Mesenchymal stem cell (in vitro differentiated cells and primary cell): Measurements from ENCODE around the gene OR2A14.
"Not testable (repeated sequence)": the region's sequence is repeated elsewhere in the genome, so short reads cannot be mapped to it uniquely, and the experiment has no call there.

Source experiments
- DNase-seq: peaks from one replicate; pipeline ENCODE4 v3.0.0-alpha.2; 2013
- H2AFZ ChIP-seq: one replicate; pipeline ENCODE4 v1.6.1; 2013; ENCODE audit warnings: low read depth, mild to moderate bottlenecking, control low read depth, inconsistent platforms, low read length, moderate library complexity
- H2AK5ac ChIP-seq: 2 replicates; pipeline ENCODE4 v1.6.1; 2013; ENCODE audit warnings: low read length, moderate library complexity, mild to moderate bottlenecking, inconsistent platforms; ENCODE audit not compliant: severe bottlenecking
- H2BK120ac ChIP-seq: one replicate; pipeline ENCODE4 v1.6.1; 2013; ENCODE audit warnings: low read depth, mild to moderate bottlenecking, inconsistent platforms, low read length, moderate library complexity
- H2BK12ac ChIP-seq, 2 experiments: one replicate each; pipeline ENCODE4 v1.6.1; 2013; ENCODE audit warnings: inconsistent platforms in 2 of 2, low read length in 2 of 2, mild to moderate bottlenecking in 2 of 2, moderate library complexity in 2 of 2, control low read depth in 1 of 2
- H2BK15ac ChIP-seq: one replicate; pipeline ENCODE4 v1.6.1; 2013; ENCODE audit warnings: mild to moderate bottlenecking, low read depth, inconsistent platforms; ENCODE audit not compliant: poor library complexity, severe bottlenecking
- H2BK5ac ChIP-seq: 2 replicates; pipeline ENCODE4 v1.6.1; 2013; ENCODE audit warnings: low read depth, mild to moderate bottlenecking, low read length, control low read depth, inconsistent platforms; ENCODE audit not compliant: poor library complexity, severe bottlenecking
- H3K14ac ChIP-seq, 2 experiments: one replicate each; pipeline ENCODE4 v1.6.1; 2013; ENCODE audit warnings: inconsistent platforms in 2 of 2, low read length in 2 of 2, control low read depth in 1 of 2, mild to moderate bottlenecking in 1 of 2, moderate library complexity in 1 of 2
- H3K18ac ChIP-seq, 2 experiments: one replicate each; pipeline ENCODE4 v1.6.1; 2013; ENCODE audit warnings: inconsistent platforms in 2 of 2, low read length in 2 of 2, control low read depth in 1 of 2, low read depth in 1 of 2, mild to moderate bottlenecking in 1 of 2
- H3K23ac ChIP-seq, 2 experiments: one replicate each; pipeline ENCODE4 v1.6.1; 2013; ENCODE audit warnings: inconsistent platforms in 2 of 2, low read length in 2 of 2, mild to moderate bottlenecking in 2 of 2, moderate library complexity in 2 of 2, control low read depth in 1 of 2
- H3K27ac ChIP-seq: 2 replicates; pipeline ENCODE4 v1.5.1; 2013; ENCODE audit warnings: mild to moderate bottlenecking, moderate library complexity, low read length, control low read depth, inconsistent platforms; ENCODE audit not compliant: poor library complexity, severe bottlenecking
- H3K27me3 ChIP-seq, 2 experiments: 2 replicates each; pipeline versions ENCODE4 v1.6.1 to v1.7.0; 2013; ENCODE audit warnings: low read length in 2 of 2, mild to moderate bottlenecking in 2 of 2, moderate library complexity in 2 of 2, control low read depth in 1 of 2, inconsistent platforms in 1 of 2; ENCODE audit not compliant: control insufficient read depth in 1 of 2, insufficient read depth in 1 of 2
- H3K36me3 ChIP-seq, 2 experiments: 2 replicates each; pipeline versions ENCODE4 v1.6.1 to v1.7.0; 2013; ENCODE audit warnings: low read length in 2 of 2, control low read depth in 1 of 2, inconsistent platforms in 1 of 2, low read depth in 1 of 2, mild to moderate bottlenecking in 1 of 2; ENCODE audit not compliant: insufficient read depth in 2 of 2, control insufficient read depth in 1 of 2
- H3K4ac ChIP-seq, 2 experiments: one replicate each; pipeline ENCODE4 v1.6.1; 2013; ENCODE audit warnings: inconsistent platforms in 2 of 2, low read length in 2 of 2, mild to moderate bottlenecking in 2 of 2, moderate library complexity in 2 of 2, control low read depth in 1 of 2, low read depth in 1 of 2
- H3K4me1 ChIP-seq: 2 replicates; pipeline ENCODE4 v1.6.1; 2013; ENCODE audit warnings: low read depth, low read length, control low read depth; ENCODE audit not compliant: control insufficient read depth, insufficient read depth
- H3K4me2 ChIP-seq: 2 replicates; pipeline ENCODE4 v1.6.1; 2013; ENCODE audit warnings: low read length, mild to moderate bottlenecking, inconsistent platforms; ENCODE audit not compliant: poor library complexity, severe bottlenecking
- H3K4me3 ChIP-seq, 2 experiments: 2 replicates each; pipeline versions ENCODE4 v1.5.1 to v1.7.0; 2013; ENCODE audit warnings: low read length in 2 of 2, mild to moderate bottlenecking in 2 of 2, control low read depth in 1 of 2, low read depth in 1 of 2; ENCODE audit not compliant: insufficient read depth in 1 of 2
- H3K79me1 ChIP-seq: replicated peaks from 2 replicates; pipeline ENCODE4 v1.6.1; 2013; ENCODE audit warnings: mild to moderate bottlenecking, control low read depth, low read length, inconsistent platforms; ENCODE audit not compliant: poor library complexity, severe bottlenecking
- H3K9ac ChIP-seq: 2 replicates; pipeline ENCODE4 v1.7.0; 2013; ENCODE audit warnings: mild to moderate bottlenecking, low read length, moderate library complexity
- H3K9me3 ChIP-seq: 2 replicates; pipeline ENCODE4 v1.7.0; 2013; ENCODE audit warnings: mild to moderate bottlenecking, low read length; ENCODE audit not compliant: control insufficient read depth
- H4K8ac ChIP-seq: one replicate; pipeline ENCODE4 v1.6.1; 2013; ENCODE audit warnings: inconsistent platforms, mild to moderate bottlenecking, low read length, moderate library complexity
- H4K91ac ChIP-seq: one replicate; pipeline ENCODE4 v1.6.1; 2013; ENCODE audit warnings: mild to moderate bottlenecking, low read length, inconsistent platforms
- WGBS: methylation state at CpG from one replicate; pipeline ENCODE4 v1.1.7; 2013; ENCODE audit warnings: mixed read lengths; 5-methylcytosine and 5-hydroxymethylcytosine counted together

The OR2A14 gene

GRCh38 chr7:144158861-144159260 is 35.9 kb downstream of the OR2A14 start:
- H4K91ac ChIP-seq, result no peak overlapping the region
- no peak overlapping the region for H3K14ac ChIP-seq
- no peak overlapping the region for H3K27ac ChIP-seq
- H2AK5ac ChIP-seq, result no peak overlapping the region
- no peaks in the 10 kb centered on the region for H3K4me1 ChIP-seq
- no peak overlapping the region for H3K9ac ChIP-seq
- no peaks in the 10 kb centered on the region for H3K36me3 ChIP-seq
- no peaks in the 10 kb centered on the region for H3K79me1 ChIP-seq
- H4K8ac ChIP-seq, result no peak overlapping the region
- H3K27me3 ChIP-seq, result no peaks in the 10 kb centered on the region
- no peak overlapping the region for H2BK15ac ChIP-seq
- DNase-seq, result no peak
- H3K9me3 ChIP-seq, result no peaks in the 10 kb centered on the region
- no peak overlapping the region for H2BK120ac ChIP-seq
- no peak overlapping the region for H2AFZ ChIP-seq
- H3K23ac ChIP-seq, result no peak overlapping the region
- 100% methylated on average over 1 of the region's 1 CpG for WGBS
- no peak overlapping the region for H3K4me2 ChIP-seq
- H2BK12ac ChIP-seq, result no peak overlapping the region
- H2BK5ac ChIP-seq, result no peak overlapping the region
- no peak overlapping the region for H3K4ac ChIP-seq
- no peak overlapping the region for H3K4me3 ChIP-seq
- H3K18ac ChIP-seq, result no peak overlapping the region

- Histone ChIP-seq H3K79me1 (no peaks in the 10 kb centered on the region), H3K27ac (no peak overlapping the region), H4K91ac (no peak overlapping the region), H3K18ac (no peak overlapping the region), H2BK15ac (no peak overlapping the region), H3K4me3 (no peak overlapping the region), H2BK12ac (no peak overlapping the region), H3K36me3 (no peaks in the 10 kb centered on the region), H3K4me1 (no peaks in the 10 kb centered on the region), H2AK5ac (no peak overlapping the region), H3K23ac (no peak overlapping the region), H3K4me2 (no peak overlapping the region), H2BK5ac (no peak overlapping the region), H3K4ac (no peak overlapping the region), H4K8ac (no peak overlapping the region), H2BK120ac (no peak overlapping the region), H3K14ac (no peak overlapping the region), H3K9ac (no peak overlapping the region), H3K27me3 (no peaks in the 10 kb centered on the region), H3K9me3 (no peaks in the 10 kb centered on the region), H2AFZ (no peak overlapping the region)
- 61% methylated on average over 2 of the region's 2 CpGs for WGBS
- no peak for DNase-seq
These were observed 41.8 kb downstream of the OR2A14 start for GRCh38 chr7:144164784-144165183.

- H2AFZ ChIP-seq, H3K4me2 ChIP-seq, H3K36me3 ChIP-seq, H3K9me3 ChIP-seq, H2BK120ac ChIP-seq, H2BK12ac ChIP-seq, H3K27ac ChIP-seq, H3K14ac ChIP-seq, H2BK15ac ChIP-seq, H3K4me1 ChIP-seq, H2AK5ac ChIP-seq, H4K91ac ChIP-seq, H2BK5ac ChIP-seq, H3K4me3 ChIP-seq, H3K23ac ChIP-seq, H3K27me3 ChIP-seq, H4K8ac ChIP-seq, H3K79me1 ChIP-seq, H3K9ac ChIP-seq, DNase-seq, H3K18ac ChIP-seq, H3K4ac ChIP-seq: not testable (repeated sequence)
- WGBS, result 94% methylated on average over 4 of the region's 4 CpGs
These were observed 48.8 kb downstream of the OR2A14 start for GRCh38 chr7:144171594-144172350.

- DNase-seq, result no peak
- Histone ChIP-seq H2BK5ac (no peak overlapping the region), H2AFZ (no peak overlapping the region), H3K4ac (no peak overlapping the region), H3K14ac (no peak overlapping the region), H3K4me2 (no peak overlapping the region), H2AK5ac (no peak overlapping the region), H2BK120ac (no peak overlapping the region), H3K27me3 (no peaks in the 10 kb centered on the region), H3K23ac (no peak overlapping the region), H3K18ac (no peak overlapping the region), H3K79me1 (no peaks in the 10 kb centered on the region), H4K91ac (no peak overlapping the region), H3K9ac (no peak overlapping the region), H3K4me3 (no peak overlapping the region), H3K36me3 (no peaks in the 10 kb centered on the region), H2BK12ac (no peak overlapping the region), H3K4me1 (no peaks in the 10 kb centered on the region), H3K27ac (no peak overlapping the region), H4K8ac (no peak overlapping the region), H2BK15ac (no peak overlapping the region), H3K9me3 (no peaks in the 10 kb centered on the region)
- 81% methylated on average over 5 of the region's 5 CpGs for WGBS
These were observed 51.6 kb downstream of the OR2A14 start for GRCh38 chr7:144174613-144175012.
